ENCODE measurements around the gene OR10K2.

GRCh38 chr1:158417586-158417985, 8.5 kb downstream of the OR10K2 start:
- TF ChIP-seq POLR2A (IDR thresholded peaks at IDR 0.05; ENCODE audit: low read depth, low read length) (no peak), POLR2AphosphoS5 (IDR thresholded peaks at IDR 0.05; ENCODE audit: low read depth, low read length) (no peak), TAF1 (IDR thresholded peaks at IDR 0.05; ENCODE audit: low read depth, low read length) (no peak), SPI1 (IDR thresholded peaks at IDR 0.05; ENCODE audit: low read depth, low read length) (peak; percentile 60; the same call in 1 of the 2 replicates), POU2F2 (IDR thresholded peaks at IDR 0.05; ENCODE audit: low read depth, low read length) (no peak)

Measured in GM12891 (cell line).